ENCODE measurements around the gene MDFI. TPM values are rescaled to one million over a fixed set of nuclear protein-coding genes. Genes with fewer than 3 reads are reported as not detected.

MDFI gene
- total RNA-seq, 2 donors from 2014 or later, result not detected

- ATAC-seq (replicated peaks), result no peak
- Mint-ChIP-seq H3K4me3 (no peak overlapping the region), H3K9me3 (no peaks in the 10 kb centered on the region), H3K4me1 (peaks cover 6% of the 10 kb centered on the region), H3K36me3 (ENCODE audit: low read depth) (peaks cover 21% of the 10 kb centered on the region), H3K27me3 (no peaks in the 10 kb centered on the region), H3K27ac (no peak overlapping the region)
Observed at GRCh38 chr6:41598670-41599014, 39.6 kb upstream of the MDFI start.

DNA sequence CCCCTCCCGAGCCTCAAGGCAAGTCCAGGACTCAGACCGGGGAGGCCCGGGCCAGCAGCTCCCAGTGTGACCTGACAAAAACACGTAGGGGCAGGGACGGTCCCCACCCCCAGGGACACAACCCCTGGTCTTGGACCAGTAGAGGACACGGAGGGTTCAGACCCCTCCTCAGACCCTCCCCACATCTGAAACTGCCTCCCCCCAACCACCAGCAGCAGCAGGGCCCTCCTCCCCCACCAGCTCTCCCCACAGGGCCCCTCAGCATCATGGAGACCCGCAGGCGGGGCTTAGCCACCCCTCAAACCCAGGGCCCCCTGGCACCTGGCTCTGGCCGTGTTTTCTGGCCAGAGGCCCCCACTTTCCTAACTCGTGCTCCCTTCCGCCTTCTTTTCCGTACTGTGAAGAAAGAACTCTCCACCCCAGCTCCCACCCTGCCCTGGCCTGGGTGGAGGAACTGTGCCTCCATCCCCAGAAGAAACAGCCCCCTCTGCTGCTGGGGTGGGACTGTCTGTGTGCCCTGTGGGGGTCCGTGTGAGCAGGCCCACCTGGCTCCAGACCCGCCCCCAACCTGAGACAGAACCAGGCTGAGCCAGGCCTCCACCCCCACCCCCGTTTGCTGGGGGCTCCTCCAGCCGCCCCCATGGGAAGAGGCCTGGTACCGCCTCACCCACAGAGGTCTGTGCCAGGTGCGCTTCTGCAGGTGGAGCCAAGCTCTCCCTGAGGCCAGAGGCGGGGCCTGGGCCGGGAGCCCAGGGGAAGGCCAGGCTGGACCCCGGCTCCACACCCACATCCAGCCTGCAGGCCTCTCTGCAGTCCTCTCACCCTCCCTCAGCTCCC is 39.0 kb upstream of the MDFI start:
- Mint-ChIP-seq H3K4me3 (no peak overlapping the region), H3K27me3 (no peaks in the 10 kb centered on the region), H3K27ac (no peak overlapping the region), H3K4me1 (peaks cover 6% of the 10 kb centered on the region), H3K9me3 (no peaks in the 10 kb centered on the region), H3K36me3 (ENCODE audit: low read depth) (peaks cover 21% of the 10 kb centered on the region)
- ATAC-seq (replicated peaks), result no peak

DNA sequence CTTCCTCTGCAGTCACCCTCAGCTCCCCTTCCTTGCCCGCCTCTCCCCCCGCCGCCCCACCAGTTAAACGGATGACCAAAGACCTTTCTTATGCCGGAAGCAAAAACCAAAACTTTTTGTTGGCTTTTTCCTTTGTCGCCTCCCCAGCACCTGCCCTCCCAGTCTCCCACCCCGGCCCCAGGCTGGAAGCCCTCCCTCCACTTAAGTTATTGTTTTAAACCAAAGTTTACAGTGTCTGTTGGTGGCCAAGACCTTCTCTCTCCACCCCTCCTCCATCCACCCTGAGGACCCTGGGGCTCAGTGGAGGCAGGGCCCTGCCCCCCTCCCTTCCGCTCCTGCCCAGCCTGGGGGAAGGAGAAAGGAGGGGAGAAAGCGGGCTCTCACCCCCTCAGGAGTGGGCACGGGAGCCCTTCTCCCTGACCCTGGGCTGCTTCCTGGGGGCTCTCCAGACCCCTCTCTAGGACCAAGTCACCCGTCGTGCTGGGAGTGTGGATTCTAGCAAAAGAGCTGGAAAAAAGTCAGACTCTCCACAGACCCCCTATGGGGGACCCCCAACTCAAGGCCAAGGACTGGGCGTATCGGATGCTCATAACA is 38.3 kb upstream of the MDFI start:
- no peak for ATAC-seq (replicated peaks)
- Mint-ChIP-seq H3K9me3 (no peaks in the 10 kb centered on the region), H3K27ac (no peak overlapping the region), H3K4me1 (peaks cover 6% of the 10 kb centered on the region), H3K27me3 (no peaks in the 10 kb centered on the region), H3K36me3 (ENCODE audit: low read depth) (peaks cover 17% of the 10 kb centered on the region), H3K4me3 (no peak overlapping the region)

DNA sequence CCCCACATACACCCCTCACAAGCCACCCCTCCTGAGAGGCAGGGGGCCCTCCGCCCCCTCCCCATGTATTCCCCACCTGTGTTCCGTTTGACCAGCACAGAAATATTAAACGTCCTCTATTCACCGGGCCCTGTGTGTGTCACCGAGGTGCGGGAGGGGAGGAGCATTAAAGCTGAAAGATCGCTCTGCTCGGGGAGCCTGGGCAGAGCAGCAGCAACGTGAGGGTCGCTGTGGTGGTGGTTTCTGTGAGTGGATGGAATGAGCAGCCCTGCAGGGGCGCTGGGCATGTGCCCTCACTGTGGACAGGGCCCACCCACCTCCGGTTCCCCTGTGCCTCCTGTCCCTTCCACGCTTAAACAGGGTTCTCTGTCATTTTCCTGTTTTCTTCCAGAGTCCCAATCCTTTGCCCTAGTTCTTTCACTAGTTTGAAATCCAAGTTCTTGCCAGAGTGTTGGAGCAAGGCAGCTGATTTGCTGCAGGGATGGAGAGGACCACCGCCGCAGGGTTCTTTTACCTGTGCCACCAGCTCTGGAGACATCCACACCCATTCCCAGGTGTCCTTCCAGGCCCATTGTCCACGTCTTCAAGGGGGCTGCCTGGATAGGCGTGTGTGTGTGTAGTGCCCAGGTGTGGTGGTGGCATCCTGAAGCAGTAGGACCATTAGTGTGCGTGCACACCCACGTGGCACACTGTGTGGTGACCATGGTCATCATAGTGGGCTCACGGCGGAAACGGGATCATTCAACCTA is 37.6 kb upstream of the MDFI start:
- Mint-ChIP-seq H3K9me3 (no peaks in the 10 kb centered on the region), H3K4me1 (peaks cover 6% of the 10 kb centered on the region), H3K27ac (no peak overlapping the region)

GRCh38 chr6:41601248-41601549 is 37.1 kb upstream of the MDFI start:
- Mint-ChIP-seq H3K4me1 (peaks cover 6% of the 10 kb centered on the region), H3K27me3 (peaks cover 2% of the 10 kb centered on the region), H3K27ac (no peak overlapping the region), H3K9me3 (no peaks in the 10 kb centered on the region), H3K4me3 (no peak overlapping the region), H3K36me3 (ENCODE audit: low read depth) (peaks cover 12% of the 10 kb centered on the region)
- no peak for ATAC-seq (replicated peaks)

More for the DNA sequence above, 37.6 kb upstream of the MDFI start:
- H3K4me3 Mint-ChIP-seq, result no peak overlapping the region
- ATAC-seq (replicated peaks), result no peak
- no peaks in the 10 kb centered on the region for H3K27me3 Mint-ChIP-seq
- peaks cover 12% of the 10 kb centered on the region for H3K36me3 Mint-ChIP-seq (ENCODE audit: low read depth)

- Mint-ChIP-seq H3K9me3 (no peaks in the 10 kb centered on the region), H3K27me3 (peaks cover 7% of the 10 kb centered on the region), H3K27ac (no peak overlapping the region), H3K36me3 (ENCODE audit: low read depth) (peaks cover 6% of the 10 kb centered on the region), H3K4me3 (no peak overlapping the region), H3K4me1 (peaks cover 6% of the 10 kb centered on the region)
- ATAC-seq (replicated peaks), result no peak
Observed at GRCh38 chr6:41602422-41602743, 35.9 kb upstream of the MDFI start.

GRCh38 chr6:41602864-41603608 is 35.2 kb upstream of the MDFI start:
- H3K4me1 Mint-ChIP-seq, result peaks cover 6% of the 10 kb centered on the region
- ATAC-seq (replicated peaks), result peak; percentile 86
- peak overlapping the region; percentile 3 for H3K4me3 Mint-ChIP-seq
- H3K27me3 Mint-ChIP-seq, result peaks cover 7% of the 10 kb centered on the region
- peak overlapping the region; percentile 41 for H3K27ac Mint-ChIP-seq
- H3K9me3 Mint-ChIP-seq, result no peaks in the 10 kb centered on the region
- peaks cover 5% of the 10 kb centered on the region for H3K36me3 Mint-ChIP-seq (ENCODE audit: low read depth)

DNA sequence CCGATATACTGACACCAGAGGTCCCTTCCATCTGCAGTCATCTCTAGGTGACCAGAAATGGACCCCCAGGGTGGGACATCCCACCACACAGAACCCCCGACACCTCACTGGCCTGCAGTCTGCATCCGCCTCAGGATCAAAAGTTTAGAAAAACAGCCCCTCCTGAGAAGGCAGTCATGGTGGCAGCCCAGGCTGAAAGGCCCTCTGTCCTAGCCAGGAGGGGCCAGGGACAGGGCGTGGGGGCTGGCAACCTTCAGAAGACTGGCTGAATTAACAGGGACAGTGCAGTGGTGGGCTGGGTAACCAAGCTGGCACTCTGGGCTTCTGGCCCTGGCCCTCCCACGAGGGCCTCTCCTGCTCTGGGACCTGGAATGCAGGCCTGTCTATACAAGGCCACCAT is 34.3 kb upstream of the MDFI start:
- H3K4me1 Mint-ChIP-seq, result peaks cover 6% of the 10 kb centered on the region
- no peaks in the 10 kb centered on the region for H3K36me3 Mint-ChIP-seq (ENCODE audit: low read depth)
- no peak overlapping the region for H3K4me3 Mint-ChIP-seq
- H3K27me3 Mint-ChIP-seq, result peaks cover 7% of the 10 kb centered on the region
- no peaks in the 10 kb centered on the region for H3K9me3 Mint-ChIP-seq
- no peak overlapping the region for H3K27ac Mint-ChIP-seq
- no peak for ATAC-seq (replicated peaks)

DNA sequence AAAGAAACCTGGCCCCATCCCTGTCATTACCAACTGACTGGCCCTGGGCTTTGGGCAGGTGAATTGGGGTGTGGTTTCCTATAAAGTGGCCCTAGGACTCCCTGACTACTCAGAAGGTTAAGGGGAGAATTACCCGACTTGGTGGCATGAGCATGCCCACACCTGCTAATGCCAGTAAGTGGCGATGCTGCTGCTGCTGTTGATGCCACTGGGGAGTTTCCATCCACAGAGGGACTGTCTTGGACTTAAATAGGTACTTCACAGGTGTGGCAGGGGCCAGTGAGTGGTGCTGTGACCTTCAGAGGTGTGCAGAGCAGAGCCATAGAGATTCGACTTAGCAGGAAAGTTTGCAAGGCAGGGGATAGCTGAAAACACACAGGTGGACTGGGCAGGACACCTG is 32.6 kb upstream of the MDFI start:
- Mint-ChIP-seq H3K27me3 (peaks cover 10% of the 10 kb centered on the region), H3K27ac (no peak overlapping the region), H3K36me3 (ENCODE audit: low read depth) (no peaks in the 10 kb centered on the region), H3K4me3 (no peak overlapping the region), H3K9me3 (no peaks in the 10 kb centered on the region), H3K4me1 (peaks cover 6% of the 10 kb centered on the region)
- no peak for ATAC-seq (replicated peaks)

DNA sequence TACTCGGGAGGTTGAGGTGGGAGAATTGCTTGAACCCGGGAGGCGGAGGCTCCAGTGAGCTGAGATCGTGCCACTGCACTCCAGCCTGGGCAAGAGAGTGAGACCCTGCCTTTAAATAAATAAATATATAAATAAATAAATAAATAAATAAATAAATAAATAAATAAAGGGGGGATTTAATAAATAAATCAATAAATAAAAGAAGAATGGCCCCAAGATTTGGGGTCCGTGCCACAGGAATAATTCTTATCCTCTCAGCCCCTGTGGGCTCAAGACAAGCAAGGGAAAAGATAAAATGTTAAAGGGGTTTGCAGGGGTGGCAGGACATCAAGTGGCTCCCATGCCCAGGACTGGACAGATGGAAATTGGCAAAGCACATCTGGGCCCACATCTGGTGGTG is 31.2 kb upstream of the MDFI start:
- ATAC-seq (replicated peaks), result no peak
- Mint-ChIP-seq H3K4me3 (no peak overlapping the region), H3K36me3 (ENCODE audit: low read depth) (no peaks in the 10 kb centered on the region), H3K27me3 (peaks cover 10% of the 10 kb centered on the region), H3K4me1 (peaks cover 6% of the 10 kb centered on the region), H3K27ac (no peak overlapping the region), H3K9me3 (no peaks in the 10 kb centered on the region)

- H3K36me3 Mint-ChIP-seq (ENCODE audit: low read depth), result no peaks in the 10 kb centered on the region
- no peaks in the 10 kb centered on the region for H3K9me3 Mint-ChIP-seq
- H3K27ac Mint-ChIP-seq, result no peak overlapping the region
- no peak overlapping the region for H3K4me3 Mint-ChIP-seq
- H3K4me1 Mint-ChIP-seq, result peaks cover 3% of the 10 kb centered on the region
- peaks cover 10% of the 10 kb centered on the region for H3K27me3 Mint-ChIP-seq
- no peak for ATAC-seq (replicated peaks)
Observed at GRCh38 chr6:41607736-41608135, 30.5 kb upstream of the MDFI start.

- Mint-ChIP-seq H3K9me3 (no peaks in the 10 kb centered on the region), H3K27me3 (peaks cover 10% of the 10 kb centered on the region), H3K4me1 (no peaks in the 10 kb centered on the region), H3K36me3 (ENCODE audit: low read depth) (no peaks in the 10 kb centered on the region), H3K4me3 (no peak overlapping the region), H3K27ac (no peak overlapping the region)
- ATAC-seq (replicated peaks), result no peak
Observed at GRCh38 chr6:41608443-41609151, 29.7 kb upstream of the MDFI start.

- Mint-ChIP-seq H3K4me3 (no peak overlapping the region), H3K36me3 (ENCODE audit: low read depth) (no peaks in the 10 kb centered on the region), H3K27ac (no peak overlapping the region), H3K9me3 (no peaks in the 10 kb centered on the region), H3K4me1 (no peaks in the 10 kb centered on the region), H3K27me3 (peaks cover 7% of the 10 kb centered on the region)
- ATAC-seq (replicated peaks), result no peak
Observed at GRCh38 chr6:41614715-41615114, 23.6 kb upstream of the MDFI start.

DNA sequence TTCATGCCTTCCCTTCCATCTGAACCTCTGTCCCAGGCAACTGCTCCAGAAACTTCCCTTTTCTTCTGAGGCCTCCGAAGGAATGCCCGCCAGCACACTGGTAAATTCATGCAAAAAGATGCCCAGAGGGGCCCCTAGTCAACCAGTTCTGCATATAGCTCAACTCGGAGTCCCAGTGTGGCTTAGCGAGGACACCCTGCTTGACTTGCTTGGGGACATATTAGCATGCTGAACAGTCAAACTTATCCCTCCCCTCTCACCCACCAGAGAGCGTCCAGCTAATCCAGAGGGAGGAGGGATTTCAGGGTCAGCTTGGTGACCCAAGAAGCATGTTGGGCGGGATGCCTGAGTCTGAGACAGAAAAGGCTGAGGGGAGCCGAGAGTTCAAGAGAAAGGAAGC is 23.0 kb upstream of the MDFI start:
- no peak overlapping the region for H3K27ac Mint-ChIP-seq
- H3K36me3 Mint-ChIP-seq (ENCODE audit: low read depth), result no peaks in the 10 kb centered on the region
- no peaks in the 10 kb centered on the region for H3K9me3 Mint-ChIP-seq
- H3K27me3 Mint-ChIP-seq, result peaks cover 6% of the 10 kb centered on the region
- no peak overlapping the region for H3K4me3 Mint-ChIP-seq
- no peak for ATAC-seq (replicated peaks)
- no peaks in the 10 kb centered on the region for H3K4me1 Mint-ChIP-seq

Data from activated T-helper 17 cell treated with anti-CD3 and anti-CD28 coated beads, Interleukin-2, amount 50 U/mL, for 72 hours (primary cell).